ENCODE data around the gene RAD51B.

- TF ChIP-seq CTCF (IDR thresholded peaks at IDR 0.05) (no peak), POLR2A (IDR thresholded peaks at IDR 0.05) (no peak), EP300 (IDR thresholded peaks at IDR 0.05) (no peak)
Observed at GRCh38 chr14:68127166-68127565, 307.6 kb downstream of the RAD51B start.
